Measurements from ENCODE around the gene RGL1. TPM values are rescaled to one million over a fixed set of nuclear protein-coding genes. Genes with fewer than 3 reads are reported as not detected.

Gene RGL1
- total and polyA plus RNA-seq, 9 of the 15 experiments (the other 6 are each of a cell fraction or from before 2014, with no cell fraction given), result under 0.01 to 0.07 (median 0.04) TPM

- no peaks in the 10 kb centered on the region for H3K36me3 ChIP-seq (ENCODE audit: control insufficient read depth, insufficient read depth, low read length)
- TF ChIP-seq RAD21 (CRISPR knock-in tag; conservative IDR thresholded peaks at IDR 0.05 in 1 of 2, IDR thresholded peaks at IDR 0.05 in 1 of 2) (peak in 1 of 2 experiments; percentile 5; a peak in 1 of 4 replicates), STAT6 (CRISPR knock-in tag; IDR thresholded peaks at IDR 0.05) (0 out of 2 replicates have a peak, but pooled peaks have one; percentile 63), VEZF1 (CRISPR knock-in tag; IDR thresholded peaks at IDR 0.05) (0 out of 2 replicates have a peak, but pooled peaks have one; percentile 14), ZNF407 (IDR thresholded peaks at IDR 0.05; ENCODE audit: low read depth) (no peak), ARID3A (IDR thresholded peaks at IDR 0.05; ENCODE audit: borderline replicate concordance, low read depth, low read length) (0 out of 2 replicates have a peak, but pooled peaks have one; percentile 47), ZNF589 (CRISPR knock-in tag; IDR thresholded peaks at IDR 0.05; ENCODE audit: low read depth) (no peak)
These were observed 117.3 kb downstream of the RGL1 start for GRCh38 chr1:183922197-183922596.

More at GRCh38 chr1:183922197-183922596, 117.3 kb downstream of the RGL1 start:
- POLR2A ChIA-PET, result no interaction called here
- in situ Hi-C loops (cut with MboI) (no loop called here), intact Hi-C loops (cut with micrococcal nuclease) (no loop called here)
- H4K20me1 ChIP-seq (replicated peaks; ENCODE audit: control insufficient read depth, insufficient read depth, low read length), result no peaks in the 10 kb centered on the region
- DNase-seq (ENCODE audit: extremely low read depth in 1 of 4, low spot score in 3 of 4) (peak in 3 of 4 experiments; percentile 31 to 59 (median 55)), FAIRE-seq (peak; percentile 48), ATAC-seq (peak; percentile 80)
- WGBS (ENCODE audit: insufficient coverage, low coverage, missing lambda C conversion rate), result 9% methylated on average over 15 of the region's 15 CpGs
- peak overlapping the region; percentile 22 for H3K4me3 ChIP-seq
- no TSS peak for BruUV-seq (replicated peaks)
- CTCF ChIA-PET (ENCODE audit: low intra/inter-chr PET ratio), result no interaction called here
- no peaks in the 10 kb centered on the region for H3K9me3 ChIP-seq (replicated peaks; ENCODE audit: control insufficient read depth, insufficient read depth, low read depth, low read length)
- H3K9me1 ChIP-seq (ENCODE audit: control insufficient read depth, insufficient read depth, low read length), result no peaks in the 10 kb centered on the region
- H3K4me2 ChIP-seq (ENCODE audit: insufficient read depth, low read length), result peak overlapping the region; percentile 84
- H3K4me1 ChIP-seq (replicated peaks in 1 of 2; ENCODE audit: control insufficient read depth in 2 of 2, insufficient read depth in 2 of 2, low read length in 2 of 2), result peaks cover 0 to 7% of the 10 kb centered on the region in 2 experiments; a peak in 3 of 5 replicates
- no peak overlapping the region for H3K27ac ChIP-seq (ENCODE audit: extremely low read depth, low read depth, low read length)
- peak overlapping the region; percentile 82 for H2AFZ ChIP-seq (ENCODE audit: low read depth, low read length)
- peaks cover 12 to 20% of the 10 kb centered on the region in 2 experiments for H3K27me3 ChIP-seq (ENCODE audit: control insufficient read depth in 2 of 2, insufficient read depth in 2 of 2, low read length in 2 of 2)
- peak overlapping the region in 1 of 2 experiments; percentile 11; a peak in 1 of 4 replicates for H3K9ac ChIP-seq (ENCODE audit: insufficient read depth in 1 of 2, low read depth in 2 of 2, low read length in 2 of 2)
- H3K79me2 ChIP-seq (ENCODE audit: control insufficient read depth, insufficient read depth, low read length), result no peaks in the 10 kb centered on the region

Data from K562 (cell line).